ENCODE data around the gene AIFM3.

DNA sequence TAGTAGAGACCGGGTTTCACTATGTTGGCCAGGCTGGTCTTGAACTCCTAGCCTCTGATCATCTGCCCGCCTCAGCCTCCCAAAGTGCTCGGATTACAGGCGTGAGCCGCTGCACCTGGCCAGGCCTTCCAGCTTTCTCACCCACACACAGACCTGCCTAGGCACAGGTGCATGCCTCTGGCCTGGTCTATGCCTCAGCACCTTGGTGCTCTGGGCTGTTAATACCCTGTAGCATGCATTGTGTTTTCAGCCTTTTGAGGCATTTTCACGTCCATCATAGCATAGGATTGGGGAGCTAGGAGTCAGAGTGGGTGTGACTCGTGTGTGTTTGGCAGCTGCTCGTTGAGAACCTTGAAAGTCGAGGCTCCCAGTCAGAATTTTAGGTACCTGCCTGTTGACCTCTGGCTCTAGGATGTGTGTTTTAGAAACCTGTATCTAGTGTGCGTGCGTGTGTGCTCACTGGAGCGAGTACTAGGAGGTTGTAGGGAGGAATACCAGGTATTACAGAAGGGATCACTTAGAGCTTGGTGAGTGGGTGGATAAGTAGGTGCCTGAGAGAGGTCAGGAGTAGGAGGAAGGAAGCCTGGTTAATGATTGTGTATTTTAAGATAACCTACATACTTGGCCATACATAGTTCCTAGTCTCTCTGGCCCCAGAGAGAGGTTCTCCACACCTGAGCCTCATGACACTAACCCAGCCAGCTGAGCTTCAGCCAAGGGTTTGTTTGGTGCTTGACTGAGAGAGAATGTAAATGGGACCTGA is 29.8 kb upstream of the AIFM3 start:
- TF ChIP-seq CTCF (IDR thresholded peaks at IDR 0.05; ENCODE audit: low read depth, low read length, poor library complexity, severe bottlenecking), result no peak
- TF ChIP-seq EZH2phosphoT487 (IDR thresholded peaks at IDR 0.05; ENCODE audit: borderline replicate concordance, low read length), result no peak
